ENCODE results near the gene KIF2C. TPM values are rescaled to one million over a fixed set of nuclear protein-coding genes. Genes with fewer than 3 reads are reported as not detected.
A peak's percentile ranks its signal among the peaks of the same experiment; 100 is the strongest.

Gene KIF2C
- total and polyA plus RNA-seq, 10 donors = 1.4 to 7.6 (median 4.5) TPM

DNA sequence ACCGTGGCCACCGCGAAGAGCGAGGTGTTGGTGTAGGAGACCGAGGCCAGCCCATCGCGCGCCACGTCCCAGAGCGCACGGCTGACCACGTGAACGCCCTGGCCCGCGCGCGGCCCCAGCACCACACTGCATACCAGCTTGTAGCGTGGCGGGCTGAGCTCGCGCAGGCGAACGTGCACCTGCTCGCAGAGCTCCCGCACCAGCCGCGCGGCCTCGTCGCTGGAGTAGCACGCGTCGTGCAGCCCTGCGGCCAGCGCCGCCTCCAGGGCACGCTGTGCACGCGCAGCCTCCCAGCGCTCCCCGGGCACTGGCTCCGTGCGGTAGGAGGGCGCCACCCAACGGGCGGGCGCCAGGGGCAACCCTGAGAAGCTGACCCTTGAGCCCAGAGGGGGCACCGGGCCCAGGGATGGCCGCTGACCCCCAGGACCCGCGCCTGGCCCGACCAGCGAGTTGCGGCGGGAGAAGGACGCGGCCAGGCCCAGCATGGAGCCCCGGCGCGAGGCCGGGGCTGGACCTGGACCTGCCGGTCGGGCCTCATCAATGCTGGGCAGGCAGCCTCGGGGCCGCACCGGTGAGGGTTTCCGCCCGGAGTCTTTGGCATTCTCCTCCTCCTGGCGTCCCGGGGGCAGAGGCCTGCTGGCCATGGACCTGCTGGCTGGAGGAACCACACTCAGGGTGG lies 66.5 kb downstream of the KIF2C start:
- Histone ChIP-seq H3K36me3 (peaks cover 0 to 51% (median 39%) of the 10 kb centered on the region in 6 donors), H3K4me3 (peak overlapping the region in 1 of 8 donors; percentile 58), H3K27ac (peak overlapping the region; percentile 95 to 99 (median 96)), H3K4me1 (peaks cover 52 to 100% (median 83%) of the 10 kb centered on the region in 6 donors), H3K27me3 (replicated peaks in 1 of 7) (no peaks in the 10 kb centered on the region), H3K9me3 (no peaks in the 10 kb centered on the region)
- intact Hi-C loops (cut with DNase I; ENCODE audit: low total_unique reads) = no loop called here
- 90 to 98% (median 94%) methylated on average over 23 to 70 of the region's 70 CpGs for WGBS, 5 donors
- TF ChIP-seq POLR2A (IDR thresholded peaks at IDR 0.05) = no peak
- peak in 2 of 3 donors; percentile 7 to 46 for TF ChIP-seq POLR2AphosphoS5 (IDR thresholded peaks at IDR 0.05)
- TF ChIP-seq, protein P1, sequence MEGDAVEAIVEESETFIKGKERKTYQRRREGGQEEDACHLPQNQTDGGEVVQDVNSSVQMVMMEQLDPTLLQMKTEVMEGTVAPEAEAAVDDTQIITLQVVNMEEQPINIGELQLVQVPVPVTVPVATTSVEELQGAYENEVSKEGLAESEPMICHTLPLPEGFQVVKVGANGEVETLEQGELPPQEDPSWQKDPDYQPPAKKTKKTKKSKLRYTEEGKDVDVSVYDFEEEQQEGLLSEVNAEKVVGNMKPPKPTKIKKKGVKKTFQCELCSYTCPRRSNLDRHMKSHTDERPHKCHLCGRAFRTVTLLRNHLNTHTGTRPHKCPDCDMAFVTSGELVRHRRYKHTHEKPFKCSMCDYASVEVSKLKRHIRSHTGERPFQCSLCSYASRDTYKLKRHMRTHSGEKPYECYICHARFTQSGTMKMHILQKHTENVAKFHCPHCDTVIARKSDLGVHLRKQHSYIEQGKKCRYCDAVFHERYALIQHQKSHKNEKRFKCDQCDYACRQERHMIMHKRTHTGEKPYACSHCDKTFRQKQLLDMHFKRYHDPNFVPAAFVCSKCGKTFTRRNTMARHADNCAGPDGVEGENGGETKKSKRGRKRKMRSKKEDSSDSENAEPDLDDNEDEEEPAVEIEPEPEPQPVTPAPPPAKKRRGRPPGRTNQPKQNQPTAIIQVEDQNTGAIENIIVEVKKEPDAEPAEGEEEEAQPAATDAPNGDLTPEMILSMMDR (IDR thresholded peaks at IDR 0.05 in 8 of 11, conservative IDR thresholded peaks at IDR 0.05 in 3 of 11) = peak in 1 of 11 experiments; percentile 9
- peak; percentile 85 for DNase-seq

DNA sequence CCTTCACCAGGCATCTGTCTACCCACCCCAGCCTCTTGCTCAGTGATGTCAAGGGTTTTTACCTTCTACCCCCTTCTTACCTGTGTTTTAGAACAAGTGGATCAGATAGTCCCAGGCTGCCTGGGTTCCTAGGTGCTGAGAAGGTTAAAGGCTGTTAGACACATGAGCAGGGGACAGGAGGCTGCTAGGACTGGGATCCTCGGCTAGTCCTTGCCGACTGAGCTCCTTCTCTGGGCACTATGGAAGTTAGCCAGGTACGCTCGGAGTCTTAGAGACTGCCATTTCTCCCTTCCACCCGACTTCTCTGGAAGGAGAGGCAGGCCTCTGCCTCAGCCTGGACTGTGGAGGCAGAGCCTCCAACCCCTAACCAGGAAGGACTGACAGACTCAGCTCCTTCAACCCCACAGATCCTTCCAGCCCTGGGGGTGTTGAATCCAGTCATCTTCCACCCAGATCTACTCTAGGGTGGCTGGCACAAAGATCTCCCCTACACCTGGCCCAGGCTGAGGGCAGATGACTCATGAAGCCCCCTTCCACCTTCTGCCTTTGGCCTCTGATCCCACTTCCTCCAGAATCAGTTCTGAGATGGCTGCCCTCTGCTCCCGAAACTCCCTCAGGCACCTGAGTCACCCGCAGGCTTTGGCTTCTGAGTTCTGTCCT lies 67.2 kb downstream of the KIF2C start, which contains the start of gene DYNLT4:
TSS of gene DYNLT4 (minus strand) at position 648 of the 660 bp plus-strand sequence. CDS start 683 bp downstream, outside the sequence.
- WGBS, 5 donors = 68 to 98% (median 72%) methylated on average over 5 to 7 of the region's 7 CpGs

DNA sequence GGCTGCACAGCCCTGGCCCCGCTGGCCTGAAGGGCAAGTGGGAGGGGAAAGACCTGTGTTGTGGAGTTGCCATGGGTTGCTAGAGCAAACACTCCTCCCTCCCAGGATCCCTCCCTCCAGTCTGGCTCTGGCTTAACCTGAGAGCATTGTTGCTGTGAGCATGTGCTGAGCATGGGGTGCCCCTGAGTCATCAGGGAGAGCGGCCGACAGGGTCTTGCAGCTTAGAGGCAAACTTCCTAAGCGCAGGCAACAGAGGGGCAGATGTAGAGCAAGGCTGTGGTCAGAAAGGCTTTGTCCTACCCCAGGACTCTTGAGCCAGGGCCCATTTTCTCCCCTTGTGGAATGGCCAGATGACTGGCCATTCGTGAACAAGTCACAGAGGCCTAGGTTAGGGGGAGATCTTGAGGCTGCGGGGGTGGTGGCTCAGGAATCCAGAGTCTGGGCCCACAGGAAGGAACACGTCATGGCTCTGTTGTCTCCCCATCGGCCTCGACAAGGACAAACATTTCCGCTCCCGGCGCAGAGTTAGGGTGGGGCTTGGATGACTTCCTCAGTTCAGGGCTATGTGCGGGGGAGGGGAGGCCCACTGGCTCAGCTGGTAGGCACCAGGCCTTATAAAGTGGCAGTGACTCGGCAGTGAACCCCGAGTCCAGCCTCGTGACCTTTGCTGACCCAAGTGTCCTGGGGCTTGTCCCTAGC lies 67.9 kb downstream of the KIF2C start:
- TF ChIP-seq POLR2AphosphoS5 (IDR thresholded peaks at IDR 0.05) (peak; percentile 80 to 94 (median 86)), POLR2A (IDR thresholded peaks at IDR 0.05) (peak in 1 of 3 donors; percentile 11)
- TF ChIP-seq, protein P1 (IDR thresholded peaks at IDR 0.05 in 8 of 11, conservative IDR thresholded peaks at IDR 0.05 in 3 of 11) = peak in 1 of 11 experiments; percentile 18
- peak overlapping the region; percentile 95 to 99 (median 96) for H3K27ac ChIP-seq
- H3K4me3 ChIP-seq = peak overlapping the region in 2 of 8 donors; percentile 14 to 58
- H3K9me3 ChIP-seq = no peaks in the 10 kb centered on the region
- WGBS, 5 donors = 1 to 7% (median 4%) methylated on average over 16 of the region's 16 CpGs
- peak; percentile 99 for DNase-seq
- H3K27me3 ChIP-seq (replicated peaks in 1 of 7) = no peaks in the 10 kb centered on the region
- H3K36me3 ChIP-seq = peaks cover 0 to 45% (median 39%) of the 10 kb centered on the region in 6 donors
- peaks cover 51 to 100% (median 83%) of the 10 kb centered on the region in 6 donors for H3K4me1 ChIP-seq
- intact Hi-C loops (cut with DNase I; ENCODE audit: low total_unique reads) = no loop called here

More for the DNA sequence above, 67.2 kb downstream of the KIF2C start, which contains the start of gene DYNLT4:
- H3K9me3 ChIP-seq = no peaks in the 10 kb centered on the region
- peaks cover 54 to 100% (median 83%) of the 10 kb centered on the region in 6 donors for H3K4me1 ChIP-seq
- intact Hi-C loops (cut with DNase I; ENCODE audit: low total_unique reads) = no loop called here
- H3K4me3 ChIP-seq = peak within 1 kb of the TSS in 3 of 8 donors; percentile 4 to 58 (median 14)
- peak within 1 kb of the TSS; percentile 95 to 99 (median 96) for H3K27ac ChIP-seq
- DNase-seq = peak; percentile 70
- TF ChIP-seq, protein P1 (IDR thresholded peaks at IDR 0.05 in 8 of 11, conservative IDR thresholded peaks at IDR 0.05 in 3 of 11) = no peak
- TF ChIP-seq POLR2A (IDR thresholded peaks at IDR 0.05) = peak in 1 of 3 donors; percentile 26
- TF ChIP-seq POLR2AphosphoS5 (IDR thresholded peaks at IDR 0.05) = peak in 1 of 3 donors; percentile 65
- H3K27me3 ChIP-seq (replicated peaks in 1 of 7) = no peaks in the 10 kb centered on the region
- H3K36me3 ChIP-seq = peaks cover 0 to 51% (median 39%) of the 10 kb centered on the region in 6 donors

Data from spleen (tissue), 11 donors.